Stimulated activated CD4-positive, alpha-beta T cell treated with anti-CD3 and anti-CD28 coated beads, TNF-alpha, amount 100 ng/mL, for 48 hours (primary cell): Measurements from ENCODE around the gene OR2T1.
"Not testable (repeated sequence)": the region's sequence is repeated elsewhere in the genome, so short reads cannot be mapped to it uniquely, and the experiment has no call there.

ENCODE experiments used
- DNase-seq, 3 donors: peaks; one replicate each; pipeline ENCODE4 v3.0.0-alpha.2; 2020; ENCODE audit warnings: low read depth in 3 of 3

The OR2T1 gene, protein sequence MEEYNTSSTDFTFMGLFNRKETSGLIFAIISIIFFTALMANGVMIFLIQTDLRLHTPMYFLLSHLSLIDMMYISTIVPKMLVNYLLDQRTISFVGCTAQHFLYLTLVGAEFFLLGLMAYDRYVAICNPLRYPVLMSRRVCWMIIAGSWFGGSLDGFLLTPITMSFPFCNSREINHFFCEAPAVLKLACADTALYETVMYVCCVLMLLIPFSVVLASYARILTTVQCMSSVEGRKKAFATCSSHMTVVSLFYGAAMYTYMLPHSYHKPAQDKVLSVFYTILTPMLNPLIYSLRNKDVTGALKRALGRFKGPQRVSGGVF

DNA sequence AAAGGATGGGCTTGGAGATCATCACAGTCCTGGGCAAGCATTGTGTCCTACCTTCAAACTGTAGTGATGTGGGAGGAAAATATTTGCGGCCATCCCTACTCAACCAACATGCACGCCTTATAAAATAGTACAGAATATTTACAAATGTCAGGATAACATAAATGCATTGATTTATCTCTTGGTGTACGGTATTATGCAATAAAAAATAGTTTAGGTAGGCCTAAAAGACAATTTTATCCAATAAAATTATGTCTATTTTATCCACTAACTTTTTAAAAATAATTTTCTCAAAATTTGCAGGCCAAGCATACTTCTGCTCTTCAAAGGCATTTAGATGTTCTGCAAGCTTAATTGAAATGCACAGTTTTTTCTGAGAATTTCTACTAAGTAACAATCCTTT is at the start of gene OR2T1:
TSS of gene OR2T1 (plus strand) at position 301 of the 400 bp plus-strand sequence. CDS start 3,100 bp downstream, outside the sequence.
- DNase-seq, result no peak

DNA sequence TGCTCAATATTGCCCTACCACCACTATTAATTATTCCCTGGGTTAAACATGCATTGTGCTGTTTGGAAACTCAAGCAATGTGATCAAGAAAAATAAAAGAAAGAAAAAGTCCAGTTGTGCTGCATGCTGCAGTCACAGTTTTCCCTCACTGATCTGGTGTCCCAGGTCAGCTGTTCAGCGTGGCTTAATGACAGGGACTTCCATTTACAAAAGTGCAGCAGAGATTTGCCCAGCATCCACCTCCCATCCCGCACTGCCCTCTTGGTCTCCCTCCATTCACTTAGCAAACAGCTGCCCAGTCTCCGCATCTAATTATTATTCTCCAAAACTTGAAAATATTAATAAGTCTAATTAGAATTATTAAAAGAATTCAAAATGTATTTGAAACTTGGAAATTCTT is 43.4 kb upstream of the OR2T1 start:
- DNase-seq, result no peak

DNA sequence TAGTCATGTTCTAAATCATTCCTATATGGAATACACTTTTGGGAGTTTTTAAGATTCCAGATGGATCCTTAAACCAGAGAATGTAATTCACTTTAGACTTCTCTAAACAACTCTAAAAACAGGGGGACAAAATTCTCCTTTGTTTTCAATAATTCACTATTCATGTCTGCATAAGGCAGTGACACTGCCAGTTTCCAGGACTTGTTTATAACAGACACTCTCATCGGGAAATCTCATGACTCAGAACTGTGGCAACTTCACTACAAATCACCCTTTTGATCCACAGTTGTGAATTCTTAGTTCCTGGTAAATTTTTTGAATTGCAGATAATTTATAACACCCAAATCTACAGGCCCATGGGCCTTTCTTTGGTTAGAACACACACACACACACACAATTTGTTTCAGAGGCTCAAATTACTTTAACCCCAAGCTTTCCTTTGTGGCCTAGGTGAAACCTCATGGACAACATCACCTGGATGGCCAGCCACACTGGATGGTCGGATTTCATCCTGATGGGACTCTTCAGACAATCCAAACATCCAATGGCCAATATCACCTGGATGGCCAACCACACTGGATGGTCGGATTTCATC is 41.6 kb upstream of the OR2T1 start, which contains the start of gene OR2T4:
TSS of gene OR2T4 (plus strand) at position 545 of the 595 bp plus-strand sequence. CDS start at position 545, 0 bp downstream.
- no peak for DNase-seq

DNA sequence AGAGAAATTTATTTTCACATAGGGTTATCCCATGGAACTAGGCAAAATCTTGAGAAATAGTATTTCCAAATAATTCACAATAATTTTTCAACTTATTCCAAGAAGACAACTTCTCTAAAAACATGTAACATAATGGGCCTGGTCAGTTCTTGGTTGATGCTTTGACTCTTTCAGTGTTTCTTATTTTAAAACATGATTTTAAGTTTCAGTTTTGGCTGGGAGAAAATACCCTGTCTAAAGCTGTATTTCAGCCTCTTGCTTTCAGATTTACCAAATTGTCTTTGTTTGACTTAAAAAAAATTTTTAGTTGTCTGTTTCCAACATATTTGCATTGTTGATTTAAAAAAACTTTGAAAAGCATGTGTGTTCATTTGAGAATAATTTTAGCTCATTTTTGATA is 36.2 kb upstream of the OR2T1 start:
- no peak for DNase-seq

DNA sequence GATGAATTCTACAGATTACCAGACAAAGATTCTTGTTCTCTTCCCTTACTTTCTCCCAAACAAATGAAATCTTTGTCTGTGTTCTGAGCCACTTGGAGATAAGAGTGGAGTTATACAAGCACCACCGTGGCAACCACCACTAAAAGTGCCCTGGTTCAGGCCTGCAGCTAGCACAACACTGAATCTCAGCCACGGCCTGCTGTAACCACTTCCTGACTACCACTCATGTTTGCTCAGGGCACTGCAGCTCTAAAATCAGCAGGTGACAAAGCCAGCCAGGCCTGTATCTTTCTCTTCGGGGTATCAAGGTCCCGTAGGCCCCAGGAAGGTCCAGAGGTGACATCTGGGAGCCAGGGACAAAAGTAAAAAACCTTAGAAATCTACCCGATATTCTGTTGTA is 30.5 kb upstream of the OR2T1 start:
- DNase-seq, result no peak

DNA sequence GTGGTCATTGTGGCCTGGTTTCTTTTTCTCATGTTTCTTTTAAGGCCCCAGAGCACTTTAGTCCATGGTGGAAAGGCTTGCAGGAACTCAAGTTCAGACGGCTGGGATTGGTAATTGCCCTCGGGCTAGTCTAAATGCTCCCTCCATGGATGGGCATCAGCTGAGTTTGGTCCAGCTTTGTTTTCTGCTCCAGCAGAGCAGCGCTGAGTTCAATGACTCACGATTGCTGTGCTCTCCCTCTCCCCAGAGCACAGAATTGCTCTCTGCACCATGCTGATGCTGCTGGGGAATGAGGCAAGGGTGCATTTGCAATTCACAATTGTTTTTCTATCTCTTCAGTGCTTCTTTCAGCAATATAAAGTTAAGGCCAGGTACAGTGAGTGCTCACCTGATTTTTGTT is 29.1 kb upstream of the OR2T1 start:
- DNase-seq, result no peak

DNA sequence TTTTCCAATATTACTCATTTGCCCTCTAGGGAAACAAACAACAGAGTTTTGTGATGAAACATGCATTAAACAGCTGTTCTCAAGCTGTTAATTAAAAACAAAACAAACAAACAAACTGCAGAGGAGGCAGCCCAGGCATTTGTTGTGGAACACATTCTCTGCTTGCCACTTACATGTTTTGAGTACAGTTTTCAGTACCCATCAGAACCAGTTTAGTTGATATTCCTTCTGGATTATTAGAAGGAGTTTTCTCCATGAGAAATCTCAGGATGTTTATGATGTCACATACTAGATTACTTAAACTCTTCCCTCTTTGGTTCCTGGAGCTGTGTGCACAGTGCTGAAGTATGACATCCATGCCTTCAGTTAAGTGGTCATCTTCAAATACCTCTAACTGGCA is 27.4 kb upstream of the OR2T1 start, which contains the start of gene OR2T6:
TSS of gene OR2T6 (plus strand) at position 301 of the 400 bp plus-strand sequence. CDS start 11,863 bp downstream, outside the sequence.
- no peak for DNase-seq

DNA sequence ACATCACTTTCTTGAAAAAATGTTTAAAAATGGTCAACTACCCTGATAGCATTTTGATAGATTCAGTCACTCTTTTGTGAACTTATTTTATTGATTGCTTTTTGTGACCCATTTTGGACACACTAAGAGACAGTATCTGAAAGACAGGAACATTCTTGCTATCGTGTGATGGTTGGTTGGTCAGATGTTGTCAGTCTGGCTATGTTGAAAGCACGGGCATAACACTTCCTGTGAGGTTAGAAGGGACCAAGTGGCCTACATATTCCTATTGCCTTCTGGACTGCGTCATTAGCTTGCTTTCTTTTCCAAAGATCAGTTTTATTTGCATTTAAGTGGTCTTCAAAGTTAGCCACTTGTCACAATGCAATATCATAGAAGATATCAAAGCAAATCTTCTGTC is 25.9 kb upstream of the OR2T1 start:
- DNase-seq, result no peak

DNA sequence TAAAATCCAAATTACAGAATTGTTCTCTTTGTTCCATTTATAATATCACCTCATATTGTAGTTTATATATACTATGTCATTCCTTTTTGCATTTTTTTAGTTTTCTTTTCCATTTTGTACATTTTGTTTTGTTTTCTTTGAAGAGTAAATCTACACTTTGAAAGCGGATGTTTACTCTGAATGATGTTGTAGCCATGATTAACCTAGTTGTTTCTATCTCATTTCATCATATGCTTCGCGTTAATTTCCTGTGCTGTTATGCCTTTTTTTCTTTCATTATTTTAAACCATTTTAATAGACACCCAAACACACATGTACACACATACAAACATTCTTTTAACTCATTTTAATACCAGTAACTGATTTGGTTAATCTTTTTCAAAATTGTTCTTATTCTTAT is 22.0 kb upstream of the OR2T1 start:
- DNase-seq, result no peak

DNA sequence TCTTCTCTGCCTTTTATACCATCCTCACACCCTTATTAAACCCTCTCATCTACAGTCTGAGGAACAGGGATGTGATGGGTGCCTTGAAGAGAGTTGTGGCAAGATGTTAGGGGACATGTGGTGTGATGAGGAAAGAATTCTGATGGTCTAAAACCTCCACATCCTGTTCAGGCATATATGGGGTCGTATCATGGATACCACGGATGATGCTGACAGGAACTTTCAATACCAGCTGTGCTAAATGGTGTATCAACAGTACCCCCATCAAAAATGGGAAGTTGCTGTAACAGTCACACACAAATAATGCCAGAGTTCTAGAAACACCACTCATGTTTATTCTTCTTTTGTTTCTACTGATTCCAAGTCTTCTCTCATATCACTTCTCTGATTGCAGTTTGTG is 14.4 kb upstream of the OR2T1 start:
- no peak for DNase-seq

DNA sequence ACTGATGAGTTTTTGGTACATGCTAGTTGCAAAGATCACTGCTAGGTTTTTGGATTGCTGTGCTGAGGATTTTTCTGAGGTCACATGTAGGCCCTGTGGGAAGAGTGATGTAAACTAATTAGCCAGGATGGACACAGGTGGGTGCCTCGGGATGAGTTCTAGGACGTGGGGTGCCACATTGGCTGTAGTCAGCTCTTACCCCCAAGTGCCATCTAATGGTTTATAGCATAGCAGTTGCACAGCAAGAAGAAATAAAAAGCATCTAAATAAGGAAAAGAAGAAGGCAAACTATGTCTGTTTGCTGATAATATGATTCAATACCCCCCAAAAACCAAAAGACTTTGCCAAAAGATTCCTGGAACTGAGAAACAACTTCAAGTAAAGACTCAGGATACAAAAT is 9.8 kb upstream of the OR2T1 start:
- no peak for DNase-seq

DNA sequence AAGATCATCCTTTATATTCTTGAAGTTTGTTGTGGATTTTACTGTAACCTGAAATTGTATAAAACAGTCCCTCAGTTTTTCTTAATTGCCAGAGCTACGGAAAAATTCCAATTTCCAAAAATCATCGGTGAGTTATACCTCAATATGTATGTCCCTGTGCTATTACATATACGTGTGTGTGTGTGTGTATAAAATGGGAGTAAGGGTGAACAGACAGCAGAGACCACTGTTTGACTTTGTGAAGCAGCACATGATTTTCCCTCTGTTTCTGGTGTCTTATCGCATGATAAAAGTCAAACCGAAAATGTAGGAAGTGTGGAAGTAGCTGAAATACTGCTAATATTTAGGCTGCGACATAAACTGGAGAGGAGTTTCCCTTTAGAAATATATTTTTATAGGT is 1.2 kb downstream of the OR2T1 start:
- DNase-seq, result no peak

DNA sequence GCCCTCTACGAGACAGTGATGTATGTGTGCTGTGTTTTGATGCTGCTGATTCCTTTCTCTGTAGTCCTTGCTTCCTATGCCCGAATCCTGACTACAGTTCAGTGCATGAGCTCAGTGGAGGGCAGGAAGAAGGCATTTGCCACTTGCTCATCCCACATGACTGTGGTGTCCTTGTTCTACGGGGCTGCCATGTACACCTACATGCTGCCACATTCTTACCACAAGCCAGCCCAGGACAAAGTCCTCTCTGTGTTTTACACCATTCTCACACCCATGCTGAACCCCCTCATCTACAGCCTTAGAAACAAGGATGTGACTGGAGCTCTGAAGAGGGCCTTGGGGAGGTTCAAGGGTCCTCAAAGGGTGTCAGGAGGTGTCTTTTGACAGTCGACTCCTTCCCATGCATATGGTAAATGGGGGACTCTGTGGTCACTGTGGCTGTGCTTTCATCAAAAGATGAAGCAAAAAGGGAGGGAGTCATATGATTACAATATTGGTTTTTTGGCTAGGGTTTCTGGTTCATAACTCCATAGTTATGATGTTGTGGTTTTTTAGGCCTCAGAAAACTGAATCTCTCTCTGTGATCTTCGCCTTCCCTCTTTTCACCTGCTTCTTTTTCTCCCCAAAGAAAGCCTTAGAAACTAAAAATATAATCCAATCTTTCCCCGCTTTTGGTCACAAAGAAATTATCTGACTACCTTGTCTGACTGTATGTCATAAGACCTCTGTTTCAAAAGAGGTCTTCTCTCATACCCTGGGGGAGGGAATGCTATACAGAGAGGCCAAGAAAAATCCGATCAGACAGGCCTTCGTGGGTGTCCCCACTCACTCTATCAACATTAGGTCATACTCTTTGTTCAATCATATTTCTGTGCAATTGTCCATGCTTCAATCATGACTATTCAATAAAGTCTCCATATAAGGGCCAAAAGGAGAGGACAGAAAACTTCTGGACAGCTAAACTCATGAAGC is 4.2 kb downstream of the OR2T1 start:
- no peak for DNase-seq

DNA sequence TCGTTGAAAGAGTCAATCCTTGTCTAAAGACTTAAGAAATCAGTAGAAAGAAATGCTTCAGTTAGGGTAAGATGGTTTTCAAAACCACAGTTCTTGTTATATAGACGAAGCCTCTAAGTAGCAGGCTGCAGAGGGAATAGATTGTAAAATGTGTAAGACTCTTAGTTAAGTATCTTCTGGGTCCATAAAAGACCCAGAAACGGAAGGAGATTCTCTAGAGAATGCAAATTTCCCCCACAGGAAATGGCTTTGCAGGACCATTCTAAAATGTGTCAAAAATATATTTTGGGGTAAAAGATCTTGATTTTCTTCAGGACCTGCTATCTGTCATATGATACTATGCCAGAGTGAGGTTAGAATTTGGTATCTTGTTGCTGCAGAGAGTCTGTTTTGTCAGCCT is 13.4 kb downstream of the OR2T1 start:
- no peak for DNase-seq

DNA sequence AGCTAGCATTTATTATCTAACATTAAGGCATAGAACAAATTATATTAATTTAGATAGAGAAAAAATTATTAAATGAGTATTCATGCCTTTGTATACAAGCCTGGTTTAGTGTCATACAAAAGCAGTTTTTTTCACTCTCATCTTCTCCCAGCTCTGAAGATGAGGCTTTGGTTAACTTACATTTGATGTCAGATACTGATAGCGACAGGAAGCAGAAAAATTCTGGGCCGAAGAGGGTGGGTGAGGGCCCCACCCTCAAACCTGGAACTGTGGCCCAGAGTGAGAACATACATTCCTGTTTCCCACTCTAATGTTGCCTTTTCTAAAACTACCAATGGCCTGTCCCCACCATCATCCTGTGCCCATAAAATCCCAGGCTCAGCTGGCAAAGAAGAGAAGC is 15.0 kb downstream of the OR2T1 start:
- no peak for DNase-seq

DNA sequence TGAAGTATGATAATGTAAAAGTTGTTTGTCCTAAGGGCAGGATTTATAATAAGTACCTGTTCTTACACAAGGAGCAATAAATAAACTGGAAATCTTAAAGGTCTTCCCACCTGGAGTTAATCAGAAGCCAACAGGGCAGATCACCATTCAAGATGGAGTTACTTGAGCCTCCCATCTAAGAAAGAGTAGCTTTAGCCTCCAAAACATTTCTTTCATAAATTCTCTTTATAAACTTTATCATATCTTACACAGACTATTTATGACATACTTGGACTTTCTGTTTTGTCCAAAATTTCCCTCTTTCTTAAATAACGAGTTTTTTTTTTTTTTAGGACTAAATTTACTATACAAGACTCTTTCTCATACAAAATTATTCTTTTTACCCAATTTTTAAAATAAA is 18.5 kb downstream of the OR2T1 start:
- DNase-seq, result no peak

DNA sequence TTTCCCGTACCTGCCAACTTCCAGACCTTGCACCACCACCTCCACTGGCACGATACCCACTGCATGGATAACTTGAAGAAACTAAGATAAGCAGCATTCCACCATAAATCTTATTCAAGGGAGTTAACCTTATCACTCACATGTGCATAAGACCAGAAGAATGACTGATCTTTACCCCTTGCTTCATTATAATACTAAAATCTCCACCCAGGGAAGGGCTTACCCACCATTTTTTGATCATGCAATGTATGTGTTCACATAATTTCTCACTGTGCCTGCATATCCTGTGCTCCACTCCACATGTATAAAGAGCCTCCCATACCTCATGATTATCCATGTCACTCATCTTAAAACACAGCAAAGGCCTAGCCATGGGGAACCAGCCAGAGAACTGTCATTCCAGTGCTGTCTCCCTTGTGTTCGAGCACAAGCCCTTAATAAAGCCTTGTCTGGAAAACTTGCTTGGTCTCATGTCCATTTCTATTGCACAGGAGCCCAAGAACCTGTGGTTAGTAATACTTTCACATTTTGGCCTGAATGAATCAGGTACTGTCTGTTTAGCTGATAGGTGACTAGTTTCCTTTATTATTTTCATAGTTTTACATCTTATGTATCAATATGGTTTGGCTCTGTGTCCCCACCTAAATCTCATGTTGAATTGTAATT is 24.8 kb downstream of the OR2T1 start:
- DNase-seq, result not testable (repeated sequence)

DNA sequence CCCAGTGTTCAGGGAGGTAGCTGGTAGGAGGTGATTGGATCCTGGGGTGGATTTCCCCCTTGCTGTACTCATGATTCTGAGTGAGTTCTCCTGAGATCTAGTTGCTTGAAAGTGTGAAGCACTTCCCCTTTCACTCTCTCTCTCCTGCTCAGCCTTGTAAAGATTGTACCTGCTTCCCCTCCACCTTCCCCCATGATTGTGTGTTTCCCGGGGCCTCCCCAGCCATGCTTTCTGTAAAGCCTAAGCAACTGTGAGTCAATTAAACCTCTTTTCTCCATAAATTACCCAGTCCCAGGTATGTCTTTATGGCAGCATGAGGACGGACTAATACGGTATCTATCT is 25.3 kb downstream of the OR2T1 start:
- DNase-seq, result not testable (repeated sequence)

DNA sequence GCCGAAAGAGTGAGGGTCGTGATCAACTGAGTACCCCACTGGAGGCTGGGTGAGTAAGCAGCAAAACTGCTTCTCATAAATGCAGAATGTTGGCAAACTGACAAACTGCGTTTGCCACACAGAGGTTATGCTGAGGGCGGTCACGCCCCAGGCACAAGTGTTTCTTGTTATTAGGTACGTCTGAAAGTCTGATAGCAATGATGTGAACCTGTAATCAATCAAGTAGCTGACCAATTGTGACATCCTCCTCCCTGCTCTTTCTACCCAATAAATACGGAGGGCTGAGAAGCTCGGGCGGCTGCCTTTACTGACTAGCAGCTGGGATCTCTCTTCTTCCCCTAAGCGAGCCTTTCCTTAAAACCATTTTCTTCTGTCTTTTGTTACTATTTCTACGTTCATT is 28.8 kb downstream of the OR2T1 start:
- not testable (repeated sequence) for DNase-seq

DNA sequence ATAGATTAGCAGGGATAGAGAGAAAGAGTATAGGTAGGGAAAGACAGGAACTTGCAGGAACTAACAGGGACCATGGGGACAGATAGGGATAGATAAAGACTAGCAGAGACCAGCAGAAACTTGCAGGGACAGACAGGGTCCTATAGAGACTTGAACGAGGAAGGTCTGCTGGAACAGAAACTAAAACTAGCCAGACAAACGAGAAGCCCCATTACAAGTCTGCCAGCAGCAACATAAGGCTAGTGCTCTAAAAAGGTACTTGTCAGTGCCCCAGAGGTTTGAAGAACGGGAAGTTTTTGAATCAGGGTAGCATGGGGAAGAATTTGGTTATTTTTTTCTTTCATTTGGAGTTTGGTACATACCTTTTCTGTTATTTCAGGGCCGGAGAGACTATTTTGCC is 29.4 kb downstream of the OR2T1 start:
- DNase-seq, result not testable (repeated sequence)

DNA sequence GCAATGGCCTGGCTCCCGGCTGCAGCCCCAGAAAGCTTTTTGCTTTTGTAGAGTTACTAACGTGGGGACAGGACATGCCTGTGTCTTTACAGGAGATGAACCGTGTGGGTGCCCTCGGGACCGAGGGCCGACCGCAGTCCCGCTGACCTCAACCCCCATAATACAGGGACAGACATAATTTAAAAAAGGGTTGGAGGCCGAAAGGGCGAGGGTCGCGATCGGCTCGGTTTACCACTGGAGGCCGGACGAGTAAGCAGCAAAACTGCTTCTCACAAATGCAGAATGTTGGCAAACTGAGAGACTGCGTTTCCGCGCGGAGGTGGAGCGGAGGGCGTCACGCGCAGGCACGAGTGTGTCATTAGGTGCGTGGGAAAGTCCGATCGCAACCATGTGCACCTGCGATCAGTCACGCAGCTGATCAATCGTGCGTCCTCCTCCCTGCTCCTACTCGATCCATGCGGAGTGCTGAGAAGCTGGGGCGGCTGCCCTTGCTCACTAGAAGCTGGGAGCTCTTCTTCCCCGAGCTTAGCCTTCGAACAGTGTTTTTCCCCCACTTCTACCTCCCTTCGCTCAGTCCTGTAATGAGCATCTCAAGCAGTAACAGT is 31.1 kb downstream of the OR2T1 start:
- DNase-seq, result not testable (repeated sequence)
